Panc1 (cell line): ENCODE measurements around the gene TRIM2. TPM values are rescaled to one million over a fixed set of nuclear protein-coding genes. Genes with fewer than 3 reads are reported as not detected.

Experiments
- ATAC-seq: fragments of 200-7000 bp; cut with Tn5 transposase; 2 replicates; pipeline ENCODE4 v1.9.1; 2020; ENCODE audit warnings: mild to moderate bottlenecking, moderate library complexity
- BruUV-seq: library from RNA; stranded (reverse); fragments of 400-500 nt; replicated peaks from 2 replicates; lab custom pipeline; 2021; lab: Mats Ljungman, UMichigan
- CTCF ChIA-PET: fragments of 300-600 bp; sonication (Branson Sonifier 250); formaldehyde crosslinking; loops from one replicate; lab custom pipeline; 2022; ENCODE audit warnings: antibody characterized with exemption; lab: Charles Lee
- POLR2A ChIA-PET: fragments of 300-600 bp; sonication (Branson Sonifier 250); formaldehyde crosslinking; loops from one replicate; lab custom pipeline; 2022; ENCODE audit warnings: antibody characterized with exemption; lab: Charles Lee
- DNase-seq: peaks from one replicate; pipeline ENCODE4 v3.0.0-alpha.2; 2010; ENCODE audit warnings: low read depth, low spot score
- H3K27ac ChIP-seq: 2 replicates; pipeline ENCODE4 v1.5.1; 2011; ENCODE audit warnings: mild to moderate bottlenecking, low read length, inconsistent platforms
- H3K27me3 ChIP-seq: fragments of 200-500 bp; sonication (Bioruptor generic); 2 replicates; pipeline ENCODE4 v1.6.0; 2014; ENCODE audit warnings: low read length, inconsistent platforms; ENCODE audit not compliant: control insufficient read depth, insufficient read depth
- H3K36me3 ChIP-seq: fragments of 200-500 bp; sonication (Bioruptor generic); 2 replicates; pipeline ENCODE4 v1.5.1; 2014; ENCODE audit warnings: inconsistent platforms, mild to moderate bottlenecking, low read length, moderate library complexity; ENCODE audit not compliant: control insufficient read depth, insufficient read depth
- H3K4me1 ChIP-seq: 2 replicates; pipeline ENCODE4 v1.5.1; 2011; ENCODE audit warnings: inconsistent platforms, mild to moderate bottlenecking, low read length, moderate library complexity; ENCODE audit not compliant: control insufficient read depth, insufficient read depth
- H3K4me3 ChIP-seq, 2 experiments: 2 replicates each; pipeline ENCODE4 v1.5.1; 2011 to 2012; ENCODE audit warnings: low read depth in 2 of 2, low read length in 2 of 2, mild to moderate bottlenecking in 2 of 2, inconsistent platforms in 1 of 2, moderate library complexity in 1 of 2
- H3K9me3 ChIP-seq: fragments of 200-500 bp; sonication (Bioruptor generic); 2 replicates; pipeline ENCODE4 v1.5.1; 2014; ENCODE audit warnings: low read depth, mild to moderate bottlenecking, inconsistent platforms, low read length, moderate library complexity; ENCODE audit not compliant: control insufficient read depth, insufficient read depth
- POLR2AphosphoS5 ChIP-seq: IDR thresholded peaks from 2 replicates; pipeline ENCODE4 v1.6.1; 2012; ENCODE audit warnings: mild to moderate bottlenecking, low read depth, low read length, moderate library complexity
- SIN3A ChIP-seq: IDR thresholded peaks from 2 replicates; pipeline ENCODE4 v1.6.1; 2012; ENCODE audit warnings: low read depth, mild to moderate bottlenecking, low read length, moderate library complexity, borderline replicate concordance; ENCODE audit not compliant: insufficient read depth
- TCF7L2 ChIP-seq: IDR thresholded peaks from 2 replicates; pipeline ENCODE4 v1.6.1; 2011; ENCODE audit warnings: mild to moderate bottlenecking, low read depth, low read length, inconsistent platforms
- in situ Hi-C: cut with HindIII; loops from 2 replicates; pipeline ENCODE4 v1.10.0; 2016; ENCODE audit warnings: low sequenced_read_pairs, low pct_unique_long_range_greater_than_20kb
- intact Hi-C: fragments of 100-400 bp; cut with micrococcal nuclease; formaldehyde crosslinking; loops from one replicate; pipeline ENCODE4 v1.10.0; 2022; ENCODE audit not compliant: unreplicated experiment
- total RNA-seq: library from RNA; stranded (reverse); gene quantifications from one replicate; pipeline ENCODE4 v1.2.1, GENCODE V29; 2021; ENCODE audit not compliant: unreplicated experiment
- TF ChIP-seq, protein P1 (sequence below): fragments of 450-650 bp; IDR thresholded peaks from 2 replicates; pipeline ENCODE4 v1.5.1; 2017; ENCODE audit warnings: mild to moderate bottlenecking
- TF ChIP-seq, protein P2 (sequence below), 2 experiments: IDR thresholded peaks; 2 replicates each; pipeline ENCODE4 v1.6.1; 2011 to 2012; ENCODE audit warnings: low read depth in 2 of 2, control low read depth in 1 of 2, low read length in 1 of 2, mild to moderate bottlenecking in 1 of 2, moderate library complexity in 1 of 2; ENCODE audit not compliant: insufficient read depth in 1 of 2

The TRIM2 gene
- total RNA-seq, 1 experiment from 2014 or later, result 18.9 TPM

DNA sequence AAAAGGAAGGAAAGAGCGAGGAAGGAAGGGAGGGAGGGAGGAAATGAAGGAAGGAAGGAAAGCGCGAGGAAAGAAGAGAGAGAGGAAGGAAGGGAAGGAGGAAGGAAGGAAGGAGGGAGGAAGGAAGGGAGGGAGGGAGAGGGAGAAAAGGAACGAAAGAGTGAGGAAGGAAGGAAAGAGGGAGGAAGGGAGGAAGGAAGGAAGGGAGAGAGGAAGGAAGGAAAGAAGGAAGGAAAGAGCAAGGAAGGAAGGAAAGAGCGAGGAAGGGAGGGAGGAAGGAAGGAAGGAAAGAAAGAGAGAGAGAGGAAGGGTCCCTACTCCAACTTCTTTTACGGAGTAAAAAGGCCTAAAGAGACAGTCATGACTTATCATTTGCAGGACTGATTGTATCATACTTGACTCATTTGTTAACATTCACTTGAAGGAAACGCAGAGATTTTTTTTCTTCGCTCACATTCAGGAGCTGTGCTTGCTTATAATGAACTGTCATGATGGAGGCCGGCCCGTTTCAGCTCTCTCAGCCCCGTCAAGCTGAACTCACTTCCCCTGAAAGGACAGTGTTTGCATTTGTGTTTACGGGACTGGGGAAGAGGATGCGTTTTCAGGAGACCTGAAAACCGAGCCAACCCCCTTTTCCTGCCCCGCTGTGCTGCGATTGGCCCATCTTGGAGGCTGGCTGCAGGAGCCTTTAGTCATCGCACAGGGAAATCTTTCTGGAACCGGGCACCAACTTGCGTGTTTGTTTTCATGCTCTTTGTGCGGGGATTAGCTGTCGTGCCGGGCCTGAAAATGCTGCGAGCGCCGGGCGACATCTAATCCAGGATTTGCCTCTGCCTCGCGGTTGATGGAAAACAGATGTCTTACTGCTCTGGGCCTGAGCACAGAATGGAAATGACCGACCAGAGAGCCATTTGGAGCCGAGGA lies 17.8 kb downstream of the TRIM2 start:
- CTCF ChIA-PET, result interaction anchor here (0.8 kb wide), 1 partner anchor 21 kb away, joined by 27 read pairs; no protein-coding TSS in a partner anchor
- in situ Hi-C loops, result no loop called here
- no peak for DNase-seq

DNA sequence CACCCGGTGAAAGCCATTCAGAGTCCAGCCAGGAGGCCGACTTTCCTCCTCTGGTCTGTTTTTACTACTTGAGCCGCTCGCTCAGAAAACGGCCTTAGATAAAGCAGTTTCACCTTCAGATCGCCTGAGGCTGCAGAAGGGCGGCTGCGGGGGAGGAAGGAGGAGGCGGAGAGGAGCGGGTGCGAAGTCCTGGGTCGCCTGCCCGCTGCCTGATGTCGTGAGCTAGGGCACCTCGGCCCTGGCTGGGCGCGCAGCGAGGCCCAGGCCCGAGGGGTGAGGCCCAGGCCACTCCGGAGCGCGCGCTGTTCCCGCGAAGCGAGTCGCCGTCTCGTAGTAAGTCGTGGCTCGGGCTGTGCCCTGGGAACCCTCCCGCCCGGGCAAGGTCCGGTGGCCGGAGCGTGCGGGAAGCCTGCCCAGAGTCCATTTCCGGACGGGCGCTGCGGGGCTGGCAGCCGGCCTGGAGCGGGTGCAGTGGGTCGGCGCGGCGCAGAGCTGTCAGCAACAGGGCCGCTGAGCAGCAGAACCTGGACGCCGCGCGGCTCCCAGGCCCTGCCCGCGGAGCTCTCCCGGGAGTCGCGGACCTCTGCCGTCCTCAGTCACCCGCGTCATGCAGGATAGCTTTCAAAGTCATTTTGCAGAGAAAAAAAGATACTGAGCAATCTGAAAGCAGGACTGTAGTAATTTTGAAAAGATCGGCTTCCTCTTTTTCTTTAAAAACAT lies 18.6 kb downstream of the TRIM2 start:
- H3K4me3 ChIP-seq, result peak overlapping the region; percentile 57 to 66
- TF ChIP-seq, protein P1, sequence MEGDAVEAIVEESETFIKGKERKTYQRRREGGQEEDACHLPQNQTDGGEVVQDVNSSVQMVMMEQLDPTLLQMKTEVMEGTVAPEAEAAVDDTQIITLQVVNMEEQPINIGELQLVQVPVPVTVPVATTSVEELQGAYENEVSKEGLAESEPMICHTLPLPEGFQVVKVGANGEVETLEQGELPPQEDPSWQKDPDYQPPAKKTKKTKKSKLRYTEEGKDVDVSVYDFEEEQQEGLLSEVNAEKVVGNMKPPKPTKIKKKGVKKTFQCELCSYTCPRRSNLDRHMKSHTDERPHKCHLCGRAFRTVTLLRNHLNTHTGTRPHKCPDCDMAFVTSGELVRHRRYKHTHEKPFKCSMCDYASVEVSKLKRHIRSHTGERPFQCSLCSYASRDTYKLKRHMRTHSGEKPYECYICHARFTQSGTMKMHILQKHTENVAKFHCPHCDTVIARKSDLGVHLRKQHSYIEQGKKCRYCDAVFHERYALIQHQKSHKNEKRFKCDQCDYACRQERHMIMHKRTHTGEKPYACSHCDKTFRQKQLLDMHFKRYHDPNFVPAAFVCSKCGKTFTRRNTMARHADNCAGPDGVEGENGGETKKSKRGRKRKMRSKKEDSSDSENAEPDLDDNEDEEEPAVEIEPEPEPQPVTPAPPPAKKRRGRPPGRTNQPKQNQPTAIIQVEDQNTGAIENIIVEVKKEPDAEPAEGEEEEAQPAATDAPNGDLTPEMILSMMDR, result no peak
- TF ChIP-seq POLR2AphosphoS5 (no peak), TCF7L2 (no peak), SIN3A (no peak)
- TF ChIP-seq, protein P2, sequence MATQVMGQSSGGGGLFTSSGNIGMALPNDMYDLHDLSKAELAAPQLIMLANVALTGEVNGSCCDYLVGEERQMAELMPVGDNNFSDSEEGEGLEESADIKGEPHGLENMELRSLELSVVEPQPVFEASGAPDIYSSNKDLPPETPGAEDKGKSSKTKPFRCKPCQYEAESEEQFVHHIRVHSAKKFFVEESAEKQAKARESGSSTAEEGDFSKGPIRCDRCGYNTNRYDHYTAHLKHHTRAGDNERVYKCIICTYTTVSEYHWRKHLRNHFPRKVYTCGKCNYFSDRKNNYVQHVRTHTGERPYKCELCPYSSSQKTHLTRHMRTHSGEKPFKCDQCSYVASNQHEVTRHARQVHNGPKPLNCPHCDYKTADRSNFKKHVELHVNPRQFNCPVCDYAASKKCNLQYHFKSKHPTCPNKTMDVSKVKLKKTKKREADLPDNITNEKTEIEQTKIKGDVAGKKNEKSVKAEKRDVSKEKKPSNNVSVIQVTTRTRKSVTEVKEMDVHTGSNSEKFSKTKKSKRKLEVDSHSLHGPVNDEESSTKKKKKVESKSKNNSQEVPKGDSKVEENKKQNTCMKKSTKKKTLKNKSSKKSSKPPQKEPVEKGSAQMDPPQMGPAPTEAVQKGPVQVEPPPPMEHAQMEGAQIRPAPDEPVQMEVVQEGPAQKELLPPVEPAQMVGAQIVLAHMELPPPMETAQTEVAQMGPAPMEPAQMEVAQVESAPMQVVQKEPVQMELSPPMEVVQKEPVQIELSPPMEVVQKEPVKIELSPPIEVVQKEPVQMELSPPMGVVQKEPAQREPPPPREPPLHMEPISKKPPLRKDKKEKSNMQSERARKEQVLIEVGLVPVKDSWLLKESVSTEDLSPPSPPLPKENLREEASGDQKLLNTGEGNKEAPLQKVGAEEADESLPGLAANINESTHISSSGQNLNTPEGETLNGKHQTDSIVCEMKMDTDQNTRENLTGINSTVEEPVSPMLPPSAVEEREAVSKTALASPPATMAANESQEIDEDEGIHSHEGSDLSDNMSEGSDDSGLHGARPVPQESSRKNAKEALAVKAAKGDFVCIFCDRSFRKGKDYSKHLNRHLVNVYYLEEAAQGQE (IDR thresholded peaks at IDR 0.05; ENCODE audit: insufficient read depth in 1 of 2, low read depth in 2 of 2, low read length in 1 of 2), result no peak
- peaks cover 6% of the 10 kb centered on the region; the same call in 1 of the 2 replicates for H3K9me3 ChIP-seq
- no peaks in the 10 kb centered on the region; the same call in 1 of the 2 replicates for H3K4me1 ChIP-seq
- H3K27ac ChIP-seq, result peak overlapping the region; percentile 74
- ATAC-seq (peak; percentile 84), DNase-seq (no peak)
- ChIA-PET POLR2A (no interaction called here), CTCF (no interaction called here)
- intact Hi-C loops, result no loop called here
- H3K27me3 ChIP-seq, result no peaks in the 10 kb centered on the region
- no TSS peak for BruUV-seq
- no peaks in the 10 kb centered on the region for H3K36me3 ChIP-seq
- in situ Hi-C loops, result no loop called here

More for the DNA sequence above, 17.8 kb downstream of the TRIM2 start:
- Histone ChIP-seq H3K4me3 (peak overlapping the region; percentile 57 to 66), H3K27ac (peak overlapping the region; percentile 74), H3K27me3 (no peaks in the 10 kb centered on the region), H3K4me1 (no peaks in the 10 kb centered on the region; the same call in 1 of the 2 replicates), H3K9me3 (peaks cover 6% of the 10 kb centered on the region; the same call in 1 of the 2 replicates), H3K36me3 (no peaks in the 10 kb centered on the region)
- intact Hi-C loops, result no loop called here
- TF ChIP-seq, protein P1, result no peak
- TF ChIP-seq TCF7L2 (no peak), POLR2AphosphoS5 (no peak), SIN3A (no peak)
- TF ChIP-seq, protein P2 (IDR thresholded peaks at IDR 0.05; ENCODE audit: insufficient read depth in 1 of 2, low read depth in 2 of 2, low read length in 1 of 2), result no peak
- BruUV-seq, result no TSS peak
- POLR2A ChIA-PET, result no interaction called here
- peak; percentile 89 for ATAC-seq
